Colon (tissue), 2 donors: ENCODE data around the gene P4HTM.

Experiments
- FAIRE-seq: peaks from 2 replicates; lab custom pipeline; 2012; peaks lifted over from hg19 to GRCh38; lab: Jason Lieb, UNC
- donor health status: control.
- donor health status: control.

Gene P4HTM, protein sequence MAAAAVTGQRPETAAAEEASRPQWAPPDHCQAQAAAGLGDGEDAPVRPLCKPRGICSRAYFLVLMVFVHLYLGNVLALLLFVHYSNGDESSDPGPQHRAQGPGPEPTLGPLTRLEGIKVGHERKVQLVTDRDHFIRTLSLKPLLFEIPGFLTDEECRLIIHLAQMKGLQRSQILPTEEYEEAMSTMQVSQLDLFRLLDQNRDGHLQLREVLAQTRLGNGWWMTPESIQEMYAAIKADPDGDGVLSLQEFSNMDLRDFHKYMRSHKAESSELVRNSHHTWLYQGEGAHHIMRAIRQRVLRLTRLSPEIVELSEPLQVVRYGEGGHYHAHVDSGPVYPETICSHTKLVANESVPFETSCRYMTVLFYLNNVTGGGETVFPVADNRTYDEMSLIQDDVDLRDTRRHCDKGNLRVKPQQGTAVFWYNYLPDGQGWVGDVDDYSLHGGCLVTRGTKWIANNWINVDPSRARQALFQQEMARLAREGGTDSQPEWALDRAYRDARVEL

DNA sequence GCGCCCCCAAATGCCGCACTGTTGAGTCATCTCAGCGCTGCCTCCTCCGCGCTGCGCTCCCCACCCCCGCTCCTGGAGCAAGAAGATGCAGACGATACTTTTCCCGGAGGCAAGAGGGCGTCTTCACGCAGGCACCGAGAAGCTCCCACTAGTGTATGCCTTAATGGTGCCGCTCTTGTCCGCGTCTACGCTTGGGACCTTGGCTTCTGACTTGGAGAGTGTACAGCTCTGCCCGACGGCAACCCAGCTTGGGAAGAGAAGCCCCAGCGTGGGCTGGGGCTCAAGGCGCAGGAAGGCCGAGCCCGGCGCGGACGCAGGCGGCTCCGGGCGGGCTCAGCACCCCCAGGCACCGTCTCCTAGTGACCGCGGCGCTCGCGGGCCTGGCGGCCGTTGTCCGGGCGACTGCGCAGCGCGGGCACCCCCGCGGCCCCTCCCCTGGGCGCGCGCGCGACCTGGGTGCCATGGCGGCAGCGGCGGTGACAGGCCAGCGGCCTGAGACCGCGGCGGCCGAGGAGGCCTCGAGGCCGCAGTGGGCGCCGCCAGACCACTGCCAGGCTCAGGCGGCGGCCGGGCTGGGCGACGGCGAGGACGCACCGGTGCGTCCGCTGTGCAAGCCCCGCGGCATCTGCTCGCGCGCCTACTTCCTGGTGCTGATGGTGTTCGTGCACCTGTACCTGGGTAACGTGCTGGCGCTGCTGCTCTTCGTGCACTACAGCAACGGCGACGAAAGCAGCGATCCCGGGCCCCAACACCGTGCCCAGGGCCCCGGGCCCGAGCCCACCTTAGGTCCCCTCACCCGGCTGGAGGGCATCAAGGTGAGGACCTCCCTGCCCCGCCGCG is at the start of gene P4HTM:
Gene P4HTM (plus strand): TSS at position 446 of the 840 bp plus-strand sequence. CDS start 16 bp downstream, at position 462.
- no peak for FAIRE-seq

DNA sequence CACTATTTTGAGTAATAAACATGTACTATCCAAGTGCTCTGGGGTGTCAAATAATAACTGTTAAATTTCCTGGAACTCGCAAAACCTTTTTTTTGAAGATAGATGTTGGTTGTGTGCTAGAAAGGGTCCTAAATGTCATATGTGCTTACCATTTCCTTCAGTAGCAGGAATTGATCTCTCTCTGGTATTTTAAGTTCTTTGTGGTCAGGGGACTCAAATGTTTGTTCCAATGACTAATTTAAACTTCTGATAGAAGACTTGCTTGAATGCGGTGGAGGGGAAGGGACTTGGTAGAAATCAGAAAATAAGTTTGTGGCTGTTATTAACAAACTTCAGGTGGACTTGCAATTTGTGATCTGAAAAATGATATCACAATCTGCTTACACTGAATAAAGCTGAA is 44.6 kb upstream of the P4HTM start:
- FAIRE-seq = no peak

DNA sequence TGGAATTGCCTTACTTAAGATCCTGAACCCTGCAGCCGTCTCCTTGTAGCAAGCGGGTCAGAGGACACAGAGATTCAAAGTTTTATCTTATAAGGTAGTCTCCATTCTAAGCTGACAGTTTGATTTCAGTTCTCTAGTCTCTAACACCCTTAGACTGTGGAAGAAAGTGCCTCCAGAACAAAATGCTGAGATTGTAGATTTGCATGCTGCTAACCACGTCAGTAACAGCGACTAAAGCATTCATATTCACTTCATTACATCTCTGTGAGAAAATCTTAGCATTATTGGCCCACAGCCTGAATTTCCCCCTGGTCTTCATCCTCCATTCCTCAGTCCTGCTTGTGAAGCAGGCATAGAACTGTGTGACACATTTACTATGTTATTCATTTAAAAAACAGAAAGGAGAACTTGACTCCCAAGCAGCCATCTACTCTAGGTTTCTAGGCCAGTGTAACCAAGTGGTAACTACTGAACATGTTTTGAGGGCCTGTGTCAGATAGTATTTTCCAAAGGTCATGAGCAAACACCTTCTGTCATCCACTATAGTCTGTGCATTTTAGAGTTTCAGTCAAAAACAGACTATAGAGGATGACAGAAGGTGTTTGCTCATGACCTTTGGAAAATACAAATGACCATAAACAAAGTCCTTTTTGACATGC is 44.0 kb upstream of the P4HTM start:
- no peak for FAIRE-seq

DNA sequence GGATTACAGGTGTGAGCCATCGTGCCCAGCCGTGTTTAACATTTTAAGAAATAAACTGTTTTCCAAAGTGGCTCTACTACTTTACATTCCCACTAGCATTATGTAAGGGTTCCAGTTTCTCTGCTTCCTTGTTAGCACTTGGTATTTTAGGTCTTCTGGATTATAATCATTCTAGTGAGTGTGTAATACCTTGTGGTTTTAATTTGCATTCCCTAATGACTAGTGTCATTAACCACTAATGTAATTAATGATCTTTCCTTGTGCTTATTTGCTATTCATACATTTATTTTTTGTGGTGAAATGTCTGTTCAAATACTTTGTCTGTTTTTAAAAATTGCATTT is 40.7 kb upstream of the P4HTM start:
- no peak for FAIRE-seq

DNA sequence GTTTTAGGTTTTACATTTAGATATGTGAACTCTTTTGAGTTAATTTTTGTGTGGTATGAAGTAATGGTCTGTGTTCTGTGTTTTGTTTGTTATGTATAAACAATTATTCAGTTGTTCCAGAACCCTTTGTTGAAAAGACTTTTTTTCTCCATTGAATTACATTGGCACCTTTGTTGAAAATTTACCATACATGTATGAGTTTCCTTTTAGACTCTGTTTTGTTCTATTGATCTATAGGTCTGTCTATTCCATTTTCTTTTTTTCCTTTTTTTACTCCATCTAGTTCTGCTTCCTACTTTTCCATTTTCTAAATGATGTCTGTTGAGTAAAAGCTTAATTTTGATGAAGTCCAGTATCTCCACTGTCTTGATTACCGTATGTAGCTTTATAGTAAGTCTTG is 40.0 kb upstream of the P4HTM start:
- no peak for FAIRE-seq

DNA sequence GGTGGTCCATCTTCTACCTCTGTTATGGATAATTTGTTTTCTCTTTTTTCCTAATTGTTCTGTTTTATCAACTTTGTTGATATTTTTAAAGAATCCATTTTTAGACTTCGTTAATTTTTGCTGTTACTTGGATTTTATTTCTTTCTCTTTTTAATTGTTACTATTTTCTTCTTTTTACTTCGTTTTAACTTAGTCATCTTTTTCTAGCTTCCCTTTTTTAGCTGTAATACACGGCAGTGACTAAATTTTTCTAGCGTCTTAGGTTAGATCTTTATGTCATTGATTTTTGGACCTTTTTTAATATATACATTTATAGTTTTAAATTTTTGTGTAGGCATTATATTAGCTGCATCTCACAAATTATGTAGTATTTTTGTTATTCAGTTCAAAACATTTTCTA is 38.3 kb upstream of the P4HTM start:
- FAIRE-seq = peak; percentile 75

DNA sequence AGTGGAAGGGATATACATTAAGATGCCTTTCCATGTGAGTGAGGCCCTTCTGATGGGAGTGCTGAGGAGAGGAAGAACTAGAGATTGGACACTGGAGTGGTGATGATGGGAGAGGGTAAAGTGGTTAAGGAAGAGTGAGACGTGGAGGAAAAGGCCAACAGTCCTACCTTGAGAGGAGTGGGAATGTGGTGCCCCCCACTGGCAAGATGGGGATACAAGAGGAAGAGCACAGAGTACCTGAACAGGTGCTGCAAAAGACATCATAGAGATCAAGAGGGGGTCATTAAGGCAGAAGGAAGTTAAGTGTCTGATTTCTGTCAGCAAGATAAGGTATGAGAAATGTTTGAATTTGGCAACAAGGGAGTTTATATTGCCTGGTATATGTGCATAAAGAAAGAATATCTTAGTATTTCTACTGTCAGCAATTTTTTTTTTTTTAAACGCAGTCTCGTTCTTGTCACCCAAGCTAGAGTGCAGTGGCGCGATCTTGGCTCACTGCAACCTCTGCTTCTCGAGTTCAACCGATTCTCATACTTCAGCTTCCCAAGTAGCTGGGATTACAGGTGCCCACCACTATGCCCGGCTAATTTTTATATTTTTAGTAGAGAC is 37.4 kb upstream of the P4HTM start:
- no peak for FAIRE-seq

DNA sequence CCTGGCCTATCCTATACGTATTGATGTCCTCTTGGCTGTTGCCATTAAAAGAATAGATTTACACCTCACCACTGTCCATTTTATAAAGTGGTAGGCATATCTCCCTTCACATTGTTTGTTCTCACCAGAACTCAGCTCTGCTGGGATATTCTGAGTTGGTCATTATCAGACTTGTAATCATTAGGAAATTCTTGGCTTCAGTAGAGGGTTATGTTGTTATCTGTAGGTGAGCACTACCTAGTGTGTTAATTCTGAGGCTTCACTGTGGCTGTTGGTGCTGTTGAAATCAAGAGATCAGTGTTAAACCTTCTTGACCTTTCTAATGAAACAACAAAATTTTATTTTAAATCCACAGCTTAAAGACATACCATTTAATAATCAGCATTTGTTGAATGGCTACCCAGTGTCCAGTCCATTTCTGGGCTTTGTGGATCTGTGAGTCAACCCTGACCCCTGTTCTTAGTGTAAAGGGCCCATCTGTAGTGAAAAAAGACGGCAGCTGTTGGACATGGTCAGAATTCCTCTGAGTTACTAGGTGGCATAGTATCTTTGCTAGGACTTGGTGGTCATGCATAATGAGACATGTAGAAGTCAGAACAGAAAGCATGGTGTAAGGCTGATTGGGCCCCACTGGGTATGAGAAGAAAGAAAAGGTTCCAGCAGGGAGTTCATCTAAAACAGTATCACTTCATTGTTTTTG is 32.9 kb upstream of the P4HTM start:
- no peak for FAIRE-seq

DNA sequence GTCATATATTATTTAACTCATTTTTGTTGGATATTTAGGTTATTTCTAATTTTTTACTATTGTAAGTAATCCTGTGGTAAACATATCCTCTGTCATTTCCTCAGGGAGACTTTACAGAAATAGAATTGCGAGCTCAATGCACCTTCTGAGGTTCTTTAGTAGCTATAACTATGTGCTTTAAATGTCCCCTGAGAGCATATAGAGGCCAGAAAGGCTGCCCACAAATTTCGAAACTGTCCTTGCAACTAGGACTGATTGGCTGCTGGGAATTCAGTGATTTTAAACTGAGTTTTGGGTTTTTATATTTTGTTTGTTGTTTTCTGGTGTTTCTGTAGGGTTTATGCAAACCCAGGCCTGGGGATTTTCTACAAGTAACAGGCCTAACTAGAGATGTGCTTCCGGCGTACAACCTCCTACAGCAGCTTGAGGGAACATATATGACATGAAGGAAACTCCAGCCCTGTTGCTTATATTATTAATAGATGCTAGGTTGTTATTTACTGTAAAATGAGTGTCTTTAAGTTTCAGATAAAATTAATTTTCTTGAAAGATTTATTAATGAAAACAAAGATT is 29.1 kb upstream of the P4HTM start:
- FAIRE-seq = no peak

DNA sequence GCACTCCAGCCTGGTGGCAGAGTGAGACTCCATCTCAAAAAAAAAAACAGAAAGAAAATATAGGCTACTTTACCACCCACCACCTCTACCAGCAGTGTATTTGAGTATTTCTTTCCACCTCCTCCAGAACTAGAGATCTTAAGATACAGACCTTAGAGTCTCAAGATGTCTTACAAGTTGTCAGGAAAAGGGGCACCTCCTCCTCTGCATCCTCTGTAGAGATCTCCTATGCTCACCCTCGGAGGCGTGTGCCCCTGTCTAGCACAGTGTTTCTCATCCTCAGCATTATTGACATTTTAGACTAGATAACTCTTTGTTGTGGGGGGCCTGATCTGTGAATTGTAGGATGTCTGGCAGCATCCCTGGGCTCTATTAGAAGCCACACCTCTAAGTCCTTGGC is 27.7 kb upstream of the P4HTM start:
- FAIRE-seq = no peak

DNA sequence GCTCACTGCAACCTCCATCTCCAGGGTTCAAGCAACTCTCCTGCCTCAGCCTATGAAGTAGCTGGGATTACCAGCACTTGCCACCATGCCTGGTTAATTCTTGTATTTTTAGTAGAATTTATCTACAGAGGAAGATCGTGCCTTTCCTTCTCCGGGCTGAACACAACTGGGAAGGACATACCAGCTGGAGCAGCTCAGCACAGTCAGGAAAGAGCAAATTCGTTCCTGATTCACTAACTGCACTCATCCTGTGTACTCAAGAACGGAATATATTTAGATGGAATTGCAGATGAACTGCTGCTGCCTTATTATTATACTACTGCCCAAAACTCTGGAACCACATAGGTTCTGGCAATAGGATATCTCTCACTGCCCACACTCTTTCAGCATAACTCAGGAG is 27.1 kb upstream of the P4HTM start:
- no peak for FAIRE-seq

DNA sequence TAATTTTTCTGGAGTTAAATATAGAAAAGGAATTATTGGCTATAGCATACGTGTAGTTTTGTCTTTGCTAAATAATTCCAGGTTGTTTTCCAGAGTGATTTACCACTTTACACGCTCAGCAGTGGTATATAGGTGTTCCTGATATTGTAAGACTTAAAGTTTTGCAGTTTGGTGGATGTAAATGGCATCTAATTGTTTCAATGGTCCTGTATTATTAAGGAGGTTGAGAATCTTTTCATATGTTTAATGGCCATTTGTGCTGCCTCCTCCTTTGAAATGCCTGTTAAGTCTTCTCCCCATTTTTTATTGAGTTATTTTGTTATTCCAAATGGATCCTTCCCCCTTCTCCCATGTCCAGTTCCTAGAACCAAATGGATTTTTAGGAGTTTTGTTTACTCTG is 26.4 kb upstream of the P4HTM start:
- no peak for FAIRE-seq

DNA sequence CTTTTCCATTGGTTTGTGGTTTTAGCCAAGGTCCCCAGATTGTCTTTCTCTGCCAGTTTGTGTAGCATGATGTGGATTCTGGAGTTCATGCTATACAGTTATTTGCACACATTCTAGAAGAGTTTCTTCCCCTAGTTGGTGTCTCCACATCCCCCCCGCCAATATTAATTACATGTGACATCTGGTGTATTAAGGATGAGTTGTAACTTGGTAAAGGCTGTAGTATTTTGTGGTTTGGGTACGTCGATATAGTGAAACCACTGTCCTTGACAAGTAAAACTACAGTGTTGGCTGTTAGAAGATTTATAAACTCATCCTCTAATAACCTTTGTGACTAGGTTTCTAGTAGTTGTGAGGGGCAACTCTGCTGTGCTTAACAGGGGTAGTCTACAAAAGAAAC is 23.7 kb upstream of the P4HTM start:
- FAIRE-seq = no peak

DNA sequence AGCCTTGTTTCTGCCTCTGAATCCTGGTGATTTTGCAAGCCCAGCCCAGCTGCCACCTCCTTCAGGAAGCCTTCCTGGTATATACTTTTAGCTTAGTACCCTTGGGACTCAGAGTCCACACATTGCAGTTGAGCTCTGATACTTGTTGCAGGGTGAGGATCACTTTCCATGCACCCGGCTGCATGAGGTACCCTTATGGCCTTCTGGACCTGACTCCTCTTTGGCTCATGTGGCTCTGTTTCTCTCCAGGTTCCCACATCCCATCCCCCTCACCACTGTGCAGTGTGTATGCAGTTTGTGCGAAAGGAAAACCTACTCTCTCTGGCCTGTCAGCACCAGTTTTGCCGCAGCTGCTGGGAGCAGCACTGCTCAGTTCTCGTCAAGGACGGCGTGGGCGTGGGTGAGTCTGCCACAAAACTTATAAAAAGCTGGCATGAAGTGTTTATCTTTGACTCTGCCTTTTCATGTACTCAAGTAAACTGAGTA is 23.1 kb upstream of the P4HTM start:
- no peak for FAIRE-seq

DNA sequence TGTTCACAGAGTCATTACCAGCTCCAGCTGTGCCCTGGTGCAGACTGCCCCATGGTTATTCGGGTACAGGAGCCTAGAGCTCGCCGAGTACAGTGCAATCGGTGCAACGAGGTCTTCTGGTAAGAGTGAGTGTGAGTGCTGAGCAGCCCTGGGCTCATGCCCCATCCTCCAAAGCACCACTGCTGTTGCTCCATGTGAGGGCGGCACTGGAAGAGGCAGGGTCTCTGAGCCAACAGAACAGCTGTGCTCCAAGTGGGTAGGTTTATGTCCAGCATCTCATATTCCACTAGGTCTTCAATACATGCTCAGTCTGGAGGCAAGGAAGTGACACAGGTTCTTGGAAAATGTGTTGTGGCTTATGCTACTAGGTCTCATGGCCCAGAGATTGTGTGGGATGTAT is 19.5 kb upstream of the P4HTM start:
- no peak for FAIRE-seq

DNA sequence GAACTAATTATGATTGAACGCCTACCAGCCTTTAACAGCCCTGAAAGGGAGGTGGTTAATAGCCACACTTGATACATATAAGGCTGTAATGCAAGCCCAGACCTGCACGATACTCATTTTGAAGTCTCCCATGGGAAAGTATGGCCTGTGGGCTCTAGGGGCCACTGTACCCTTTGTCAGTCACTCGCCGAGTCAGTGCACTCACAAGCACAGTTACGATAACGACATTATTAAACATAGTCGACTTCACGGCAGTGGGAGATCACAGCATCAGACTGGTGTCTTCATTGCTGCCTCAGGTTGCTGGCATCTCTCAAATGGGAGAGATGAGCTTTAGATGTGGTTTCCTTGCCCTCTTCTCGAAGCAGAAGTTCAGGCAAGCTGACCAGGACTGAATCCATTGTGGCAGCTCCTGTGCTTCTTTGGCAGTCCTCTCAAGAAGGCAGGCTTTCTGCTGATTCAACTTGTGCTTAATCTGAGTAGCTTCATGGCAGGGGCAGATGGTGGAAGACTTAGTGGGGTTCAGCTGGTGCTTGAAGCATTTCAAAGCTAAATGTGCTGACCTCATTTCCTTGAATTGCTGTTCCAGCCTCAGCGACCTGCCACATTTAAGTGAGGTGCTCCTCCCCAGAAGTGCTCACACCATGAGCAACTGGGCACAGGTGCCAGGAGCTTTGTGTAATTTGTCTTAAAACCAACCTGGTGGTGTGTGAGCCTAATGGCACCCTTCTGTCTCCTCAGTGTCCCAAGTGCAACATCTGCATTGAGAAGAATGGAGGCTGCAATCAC is 15.8 kb upstream of the P4HTM start:
- no peak for FAIRE-seq

DNA sequence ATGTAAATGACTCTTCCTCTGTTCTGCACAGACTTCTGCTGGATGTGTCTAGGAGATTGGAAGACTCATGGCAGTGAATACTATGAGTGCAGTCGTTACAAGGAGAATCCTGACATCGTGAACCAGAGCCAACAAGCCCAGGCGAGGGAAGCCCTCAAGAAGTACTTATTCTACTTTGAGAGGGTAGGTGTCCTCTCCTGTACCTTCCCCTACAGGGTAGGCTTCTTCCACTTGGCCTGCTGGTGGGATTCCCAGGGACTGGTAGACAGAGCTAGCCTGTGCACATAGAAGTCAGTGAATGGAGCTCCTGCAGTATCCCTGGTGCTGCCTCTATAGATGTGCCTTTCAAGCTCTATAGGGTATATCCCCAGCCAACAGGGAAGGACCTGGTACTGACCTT is 10.6 kb upstream of the P4HTM start:
- FAIRE-seq = no peak

DNA sequence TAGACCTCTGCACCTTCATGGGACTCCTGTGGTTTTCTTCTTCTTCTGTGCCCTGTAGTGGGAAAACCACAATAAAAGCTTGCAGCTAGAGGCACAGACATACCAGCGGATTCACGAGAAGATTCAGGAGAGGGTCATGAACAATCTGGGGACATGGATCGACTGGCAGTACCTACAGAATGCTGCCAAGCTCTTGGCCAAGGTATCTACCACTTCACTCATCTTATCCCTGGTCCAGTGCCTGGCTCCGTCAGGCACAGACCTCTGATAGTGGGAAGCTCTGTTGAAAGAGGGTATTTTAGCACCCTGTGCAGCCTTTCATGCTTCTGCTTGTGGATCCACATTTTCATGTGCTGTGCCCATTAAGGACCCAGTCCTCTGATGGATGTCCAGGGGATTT is 9.7 kb upstream of the P4HTM start:
- no peak for FAIRE-seq

DNA sequence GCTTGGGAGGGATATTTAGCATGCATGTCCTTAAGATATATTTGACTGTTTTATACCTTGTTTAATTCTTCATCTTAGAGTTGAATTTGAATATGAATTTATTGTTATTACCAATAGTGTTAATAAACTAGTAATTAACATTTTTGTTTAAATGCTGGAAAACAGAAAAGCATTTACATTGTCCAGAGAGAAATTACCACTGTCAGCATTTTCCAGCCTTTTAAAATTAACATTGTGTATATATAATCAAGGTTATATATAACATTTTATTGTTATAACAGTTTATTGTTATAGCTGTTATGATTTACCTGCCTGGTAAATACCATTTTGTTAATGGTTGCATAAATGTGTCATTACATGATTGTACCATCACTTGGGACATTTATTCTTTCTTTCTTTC is 8.0 kb upstream of the P4HTM start:
- peak; percentile 5 for FAIRE-seq

DNA sequence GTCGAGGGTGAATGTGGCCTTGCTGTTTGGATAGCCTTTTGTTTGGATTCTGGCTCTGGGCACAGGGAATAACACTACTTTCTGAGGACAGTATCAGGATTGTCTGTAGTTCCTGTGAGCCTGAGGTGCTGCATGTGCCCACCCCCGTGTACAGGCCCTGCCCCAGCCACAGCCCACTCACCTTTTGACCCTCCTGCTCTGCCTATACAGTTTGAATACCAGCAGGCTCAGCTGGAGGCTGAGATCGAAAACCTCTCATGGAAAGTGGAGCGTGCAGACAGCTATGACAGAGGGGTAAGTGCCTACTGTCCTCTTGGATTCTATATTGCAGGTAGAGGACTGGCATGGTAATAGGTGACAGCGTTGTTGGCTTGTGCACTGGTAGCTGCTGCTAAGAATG is 7.4 kb upstream of the P4HTM start:
- FAIRE-seq = no peak

DNA sequence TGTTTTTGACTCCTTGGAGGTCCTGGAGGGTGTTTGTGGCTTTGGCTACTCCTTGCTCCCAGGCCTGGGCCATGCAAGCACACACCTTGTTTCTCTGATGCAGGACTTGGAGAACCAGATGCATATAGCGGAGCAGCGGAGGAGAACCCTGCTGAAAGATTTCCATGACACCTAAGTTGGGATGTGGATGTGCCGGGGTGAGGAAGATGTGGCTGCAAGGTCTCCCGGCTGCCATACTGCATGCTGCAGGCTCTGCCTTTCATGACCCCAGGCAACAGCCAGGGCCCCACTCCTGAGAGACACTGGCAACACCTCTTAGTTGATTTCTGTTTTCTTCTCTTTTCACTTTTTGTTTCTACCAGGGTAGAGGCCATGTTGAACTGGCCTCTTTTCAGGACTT is 6.9 kb upstream of the P4HTM start:
- FAIRE-seq = no peak
